GM12875 (cell line): ENCODE data around the gene PRDM7.
A peak's percentile ranks its signal among the peaks of the same experiment; 100 is the strongest.
"Not testable (repeated sequence)": the region's sequence is repeated elsewhere in the genome, so short reads cannot be mapped to it uniquely, and the experiment has no call there.

Experiments used
- H3K4me3 ChIP-seq: one replicate; pipeline ENCODE4 v1.5.1; 2011; ENCODE audit warnings: low read depth, low read length, control low read depth
- CTCF ChIP-seq: IDR thresholded peaks from 2 replicates; pipeline ENCODE4 v1.5.1; 2011; ENCODE audit warnings: low read depth, mild to moderate bottlenecking, control low read depth, inconsistent platforms, low read length, moderate library complexity, borderline replicate concordance; ENCODE audit not compliant: insufficient read depth

The PRDM7 gene

GRCh38 chr16:90077240-90077756 lies at the start of gene PRDM7:
Gene PRDM7, minus strand, starts transcription at chr16:90077331. Its CDS starts 1,421 bp downstream, at chr16:90075910.
- no peak within 1 kb of the TSS for H3K4me3 ChIP-seq

GRCh38 chr16:90121846-90122245 lies 44.7 kb upstream of the PRDM7 start:
- H3K4me3 ChIP-seq = not testable (repeated sequence)

More at GRCh38 chr16:90077240-90077756, at the start of gene PRDM7:
- no peak for TF ChIP-seq CTCF

DNA sequence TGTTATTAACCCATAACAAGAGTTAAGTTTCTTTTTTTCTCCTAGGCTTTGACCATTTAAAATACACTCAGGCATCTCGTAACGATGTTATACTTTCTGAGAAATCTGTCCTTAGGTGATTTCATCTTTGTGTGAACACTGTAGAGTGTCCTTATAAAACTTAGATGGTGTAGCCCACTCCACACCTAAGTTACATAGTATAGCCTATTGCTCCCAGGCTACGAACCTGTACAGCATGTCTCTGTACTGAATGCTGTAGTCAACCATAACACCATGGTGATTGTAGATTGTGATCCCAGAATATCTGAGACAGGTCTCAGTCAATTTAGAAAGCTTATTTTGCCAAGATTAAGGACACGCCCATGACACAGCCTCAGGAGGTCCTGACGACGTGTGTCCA lies 30.5 kb upstream of the PRDM7 start:
- H3K4me3 ChIP-seq = not testable (repeated sequence)

DNA sequence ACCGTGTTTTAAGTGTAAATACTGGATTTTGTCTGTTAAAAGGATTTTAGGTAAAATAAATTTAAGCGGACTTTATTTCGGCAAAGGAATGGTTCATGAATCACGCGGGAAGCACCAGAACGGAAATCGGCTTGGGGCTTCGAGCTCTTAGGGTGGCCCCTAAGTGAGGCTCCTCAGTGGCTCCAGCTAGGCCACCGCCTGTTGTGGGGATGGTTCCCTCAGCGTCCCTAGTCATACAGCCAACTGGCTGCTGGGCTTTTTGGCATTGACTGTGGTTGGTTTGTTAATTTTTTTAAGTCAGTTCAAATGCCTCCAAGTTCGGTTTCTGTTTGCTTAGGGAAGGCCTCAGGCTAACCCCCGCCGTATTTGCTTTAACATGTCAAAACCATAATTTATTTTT lies 29.9 kb upstream of the PRDM7 start:
- H3K4me3 ChIP-seq = not testable (repeated sequence)

GRCh38 chr16:90106271-90106670 lies 29.1 kb upstream of the PRDM7 start:
- TF ChIP-seq CTCF = peak; percentile 34; the same call in 1 of the 2 replicates
- not testable (repeated sequence) for H3K4me3 ChIP-seq

- not testable (repeated sequence) for H3K4me3 ChIP-seq
Observed at GRCh38 chr16:90104725-90105124, 27.6 kb upstream of the PRDM7 start.

DNA sequence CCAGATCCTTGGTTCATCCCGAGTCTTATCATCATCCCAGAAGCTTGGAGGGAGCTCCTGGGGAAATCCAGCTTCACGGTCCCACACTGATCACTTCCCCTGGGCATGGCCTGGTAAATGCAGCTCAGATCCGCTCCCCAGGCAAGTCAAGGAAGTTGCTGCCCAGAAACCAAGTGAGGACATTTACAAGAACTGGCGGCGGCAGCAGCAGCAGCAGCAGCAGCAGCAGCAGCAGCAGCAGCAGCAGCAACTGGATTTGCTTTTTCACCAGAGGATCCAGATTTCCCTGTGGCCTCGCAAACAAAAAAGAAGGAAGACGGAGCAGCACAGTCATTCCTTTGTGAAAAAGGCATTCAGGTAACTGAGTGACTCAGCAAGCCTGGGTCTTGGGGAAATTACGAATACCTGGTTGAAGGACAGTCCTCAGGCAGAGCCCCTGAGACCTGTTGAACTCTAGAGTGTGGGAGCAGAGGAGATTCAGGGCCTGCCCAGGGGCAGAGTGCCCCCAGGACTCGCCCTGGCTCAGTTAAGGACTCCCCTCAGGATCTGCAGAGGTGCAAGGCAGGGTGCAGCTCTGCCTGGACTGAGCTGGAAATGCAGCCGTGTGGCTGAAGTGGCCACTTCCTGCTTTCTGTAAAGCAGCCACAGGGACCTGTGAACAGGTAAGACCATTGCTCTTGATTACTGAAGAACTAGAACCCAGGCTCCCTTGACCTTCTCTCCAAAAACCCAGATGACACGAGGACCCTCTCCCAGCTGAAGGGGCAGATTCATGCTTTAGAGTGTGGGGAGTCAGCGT lies 25.2 kb upstream of the PRDM7 start:
- H3K4me3 ChIP-seq = not testable (repeated sequence)

DNA sequence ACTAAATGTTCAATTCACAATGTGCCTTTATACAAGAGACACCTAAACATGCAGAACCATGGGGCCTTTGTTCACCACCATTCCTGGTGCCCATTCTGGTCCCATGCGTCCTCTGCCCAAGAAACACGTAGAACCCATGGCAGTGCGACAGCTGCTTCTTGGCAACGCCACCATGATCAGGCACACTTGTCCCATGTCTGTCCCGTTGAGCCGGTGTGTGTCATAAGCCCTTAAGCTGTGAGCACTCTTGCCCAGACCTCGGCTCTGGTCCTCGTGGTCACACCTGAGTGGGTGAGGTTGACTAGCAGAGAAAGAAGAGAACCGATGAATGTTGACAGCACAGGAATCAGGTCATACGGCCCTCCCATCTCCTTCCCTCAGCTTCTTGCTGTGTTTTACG lies 24.2 kb upstream of the PRDM7 start:
- not testable (repeated sequence) for H3K4me3 ChIP-seq

DNA sequence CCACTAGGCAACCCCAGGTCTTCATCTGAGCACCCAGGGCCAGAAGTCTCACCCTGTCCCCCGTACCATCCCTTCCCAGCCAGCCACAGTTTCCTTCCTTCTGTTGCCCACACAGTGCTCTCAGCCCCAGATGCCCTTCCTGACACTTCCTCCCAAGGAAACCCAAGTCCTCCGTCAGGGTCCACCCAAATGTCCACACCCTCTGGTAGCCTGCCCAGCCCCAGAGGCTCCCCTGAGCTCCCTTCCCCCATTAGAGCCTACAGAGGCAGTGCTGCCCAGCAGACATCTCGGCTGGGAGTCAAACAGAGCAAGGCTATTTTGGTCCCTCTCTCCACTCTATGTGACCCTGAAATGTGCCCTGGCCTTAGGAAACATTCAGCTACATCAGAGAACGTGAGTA lies 23.7 kb upstream of the PRDM7 start:
- not testable (repeated sequence) for H3K4me3 ChIP-seq

GRCh38 chr16:90100229-90100628 lies 23.1 kb upstream of the PRDM7 start:
- not testable (repeated sequence) for H3K4me3 ChIP-seq

GRCh38 chr16:90098936-90099335 lies 21.8 kb upstream of the PRDM7 start:
- H3K4me3 ChIP-seq = not testable (repeated sequence)

- not testable (repeated sequence) for H3K4me3 ChIP-seq
Observed at GRCh38 chr16:90097010-90097684, 20.0 kb upstream of the PRDM7 start.

DNA sequence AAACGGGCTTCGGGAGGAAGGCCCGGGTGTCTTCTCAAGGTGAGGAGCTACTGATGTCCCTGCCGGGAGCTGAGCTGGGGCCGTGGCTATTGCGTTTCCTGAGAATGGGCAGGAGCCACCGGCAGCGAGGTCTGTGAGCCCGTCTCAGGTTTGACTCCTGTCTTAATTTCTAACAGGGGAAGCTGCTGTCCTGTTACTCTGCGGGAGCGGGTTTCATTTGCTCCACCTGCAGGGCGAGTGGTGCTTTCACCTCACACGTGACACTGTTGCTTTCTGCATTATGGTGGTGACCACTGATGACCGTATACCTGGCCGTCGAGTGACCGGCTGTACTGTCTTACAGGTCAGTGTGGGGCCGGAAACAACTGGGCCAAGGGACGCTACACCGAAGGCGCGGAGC lies 17.7 kb upstream of the PRDM7 start:
- H3K4me3 ChIP-seq = not testable (repeated sequence)

DNA sequence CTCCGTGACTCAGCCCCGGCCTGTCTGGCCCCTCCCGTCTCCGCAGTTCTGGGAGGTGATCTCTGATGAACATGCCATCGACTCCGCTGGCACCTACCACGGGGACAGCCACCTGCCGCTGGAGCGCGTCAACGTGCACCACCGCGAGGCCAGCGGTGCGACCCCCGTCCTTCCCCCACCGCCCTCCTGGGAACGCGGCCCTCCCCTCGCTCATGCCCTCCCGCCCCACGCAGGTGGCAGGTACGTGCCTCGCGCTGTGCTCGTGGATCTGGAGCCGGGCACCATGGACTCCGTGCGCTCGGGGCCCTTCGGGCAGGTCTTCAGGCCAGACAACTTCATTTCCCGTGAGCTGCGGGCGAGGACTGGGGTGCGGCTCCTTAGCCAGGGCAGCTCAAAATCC lies 17.2 kb upstream of the PRDM7 start:
- H3K4me3 ChIP-seq = not testable (repeated sequence)

DNA sequence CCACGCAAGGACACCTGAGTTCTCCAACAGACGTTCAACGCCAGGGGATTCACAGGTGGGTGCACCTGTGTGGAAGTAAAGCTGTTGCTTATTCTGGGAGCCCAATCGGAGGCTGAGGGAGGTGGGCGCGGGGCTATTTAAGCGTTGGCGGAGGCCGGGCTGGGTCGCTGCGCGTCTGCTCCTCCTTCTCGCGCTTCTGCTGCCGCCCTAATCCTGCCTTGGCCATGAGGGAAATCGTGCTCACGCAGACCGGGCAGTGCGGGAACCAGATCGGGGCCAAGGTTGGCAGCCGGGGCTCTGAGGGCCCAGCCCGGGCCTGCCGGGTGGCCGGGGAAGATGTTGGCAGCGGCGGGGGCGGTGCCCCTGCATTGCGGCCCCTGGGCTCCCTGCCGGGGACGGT lies 16.7 kb upstream of the PRDM7 start:
- H3K4me3 ChIP-seq = not testable (repeated sequence)

DNA sequence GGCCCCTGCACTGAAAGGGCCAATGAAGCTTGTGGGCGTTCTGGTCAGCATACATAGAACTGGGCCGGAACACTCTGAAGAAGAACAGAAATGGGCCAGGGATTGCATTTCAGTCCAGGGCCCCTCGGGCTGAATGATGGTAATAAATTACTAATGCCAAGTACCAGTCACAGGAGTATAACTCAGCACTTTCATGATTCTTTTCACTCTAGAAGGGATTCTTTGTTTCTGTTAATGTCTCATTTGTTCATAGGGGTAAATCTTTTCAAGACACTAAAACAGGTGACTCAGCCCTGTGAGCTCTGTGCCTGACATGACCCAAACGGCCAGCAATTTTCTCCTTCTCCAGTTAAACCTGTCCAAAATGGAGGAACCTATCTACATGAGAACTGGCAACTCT lies 15.7 kb upstream of the PRDM7 start:
- H3K4me3 ChIP-seq = not testable (repeated sequence)
